Activated T-cell treated with anti-CD3 and anti-CD28 coated beads, Interleukin-2, amount 50 U/mL, for 24 hours (primary cell): ENCODE results near the gene RTN4R.

Experiments used
- DNase-seq: peaks from one replicate; pipeline ENCODE4 v3.0.0-alpha.2; 2020
- H3K27ac Mint-ChIP-seq: 2 replicates; pipeline ENCODE4 v1.8.0; 2020; ENCODE audit warnings: mild to moderate bottlenecking, mixed read lengths
- H3K27me3 Mint-ChIP-seq: 2 replicates; pipeline ENCODE4 v1.8.0; 2020; ENCODE audit warnings: mixed read lengths
- H3K36me3 Mint-ChIP-seq: 2 replicates; pipeline ENCODE4 v1.8.0; 2020; ENCODE audit warnings: low read depth, mixed read lengths
- H3K4me1 Mint-ChIP-seq: 2 replicates; pipeline ENCODE4 v1.8.0; 2020; ENCODE audit warnings: low read depth, mixed read lengths
- H3K4me3 Mint-ChIP-seq: 2 replicates; pipeline ENCODE4 v1.8.0; 2020; ENCODE audit warnings: mild to moderate bottlenecking, moderate library complexity, mixed read lengths
- H3K9me3 Mint-ChIP-seq: 2 replicates; pipeline ENCODE4 v1.8.0; 2020; ENCODE audit warnings: mixed read lengths

Gene RTN4R

GRCh38 chr22:20201837-20202392 is 66.2 kb downstream of the RTN4R start:
- Mint-ChIP-seq H3K27ac (no peak overlapping the region), H3K4me1 (peaks cover 9% of the 10 kb centered on the region), H3K36me3 (peaks cover 2% of the 10 kb centered on the region), H3K4me3 (no peak overlapping the region), H3K9me3 (no peaks in the 10 kb centered on the region), H3K27me3 (no peaks in the 10 kb centered on the region)
- DNase-seq, result no peak

- H3K36me3 Mint-ChIP-seq, result no peaks in the 10 kb centered on the region
- H3K27ac Mint-ChIP-seq, result no peak overlapping the region
- H3K27me3 Mint-ChIP-seq, result no peaks in the 10 kb centered on the region
- DNase-seq, result no peak
- H3K9me3 Mint-ChIP-seq, result no peaks in the 10 kb centered on the region
- no peak overlapping the region for H3K4me3 Mint-ChIP-seq
- H3K4me1 Mint-ChIP-seq, result no peaks in the 10 kb centered on the region
Observed at GRCh38 chr22:20199906-20200305, 68.2 kb downstream of the RTN4R start.

- H3K27ac Mint-ChIP-seq, result no peak overlapping the region
- no peaks in the 10 kb centered on the region for H3K36me3 Mint-ChIP-seq
- no peaks in the 10 kb centered on the region for H3K4me1 Mint-ChIP-seq
- no peak overlapping the region for H3K4me3 Mint-ChIP-seq
- DNase-seq, result no peak
- no peaks in the 10 kb centered on the region for H3K9me3 Mint-ChIP-seq
- H3K27me3 Mint-ChIP-seq, result no peaks in the 10 kb centered on the region
Observed at GRCh38 chr22:20199413-20199842, 68.7 kb downstream of the RTN4R start.

- Mint-ChIP-seq H3K4me3 (no peak overlapping the region), H3K36me3 (no peaks in the 10 kb centered on the region), H3K4me1 (no peaks in the 10 kb centered on the region), H3K27me3 (no peaks in the 10 kb centered on the region), H3K9me3 (no peaks in the 10 kb centered on the region), H3K27ac (no peak overlapping the region)
- no peak for DNase-seq
Observed at GRCh38 chr22:20198557-20199319, 69.4 kb downstream of the RTN4R start.

GRCh38 chr22:20197407-20198030 is 70.6 kb downstream of the RTN4R start:
- no peak for DNase-seq
- Mint-ChIP-seq H3K4me3 (no peak overlapping the region), H3K27me3 (no peaks in the 10 kb centered on the region), H3K4me1 (no peaks in the 10 kb centered on the region), H3K36me3 (no peaks in the 10 kb centered on the region), H3K27ac (no peak overlapping the region), H3K9me3 (no peaks in the 10 kb centered on the region)

GRCh38 chr22:20196094-20196842 is 71.8 kb downstream of the RTN4R start:
- Mint-ChIP-seq H3K9me3 (no peaks in the 10 kb centered on the region), H3K4me3 (no peak overlapping the region), H3K27ac (no peak overlapping the region), H3K27me3 (no peaks in the 10 kb centered on the region), H3K36me3 (no peaks in the 10 kb centered on the region), H3K4me1 (no peaks in the 10 kb centered on the region)
- DNase-seq, result no peak

- no peak for DNase-seq
- H3K27ac Mint-ChIP-seq, result no peak overlapping the region
- H3K9me3 Mint-ChIP-seq, result no peaks in the 10 kb centered on the region
- H3K4me1 Mint-ChIP-seq, result no peaks in the 10 kb centered on the region
- H3K4me3 Mint-ChIP-seq, result no peak overlapping the region
- no peaks in the 10 kb centered on the region for H3K27me3 Mint-ChIP-seq
- no peaks in the 10 kb centered on the region for H3K36me3 Mint-ChIP-seq
Observed at GRCh38 chr22:20194681-20195593, 73.2 kb downstream of the RTN4R start.

- no peak for DNase-seq
- no peak overlapping the region for H3K27ac Mint-ChIP-seq
Observed at GRCh38 chr22:20193761-20194494, 74.2 kb downstream of the RTN4R start.

GRCh38 chr22:20192972-20193760 is 75.0 kb downstream of the RTN4R start:
- no peaks in the 10 kb centered on the region for H3K4me1 Mint-ChIP-seq
- no peak overlapping the region for H3K27ac Mint-ChIP-seq
- H3K9me3 Mint-ChIP-seq, result no peaks in the 10 kb centered on the region
- no peaks in the 10 kb centered on the region for H3K36me3 Mint-ChIP-seq
- no peak for DNase-seq
- H3K27me3 Mint-ChIP-seq, result no peaks in the 10 kb centered on the region
- no peak overlapping the region for H3K4me3 Mint-ChIP-seq

More at GRCh38 chr22:20193761-20194494, 74.2 kb downstream of the RTN4R start:
- Mint-ChIP-seq H3K36me3 (no peaks in the 10 kb centered on the region), H3K27me3 (no peaks in the 10 kb centered on the region), H3K4me3 (no peak overlapping the region), H3K9me3 (no peaks in the 10 kb centered on the region), H3K4me1 (no peaks in the 10 kb centered on the region)

GRCh38 chr22:20192293-20192971 is 75.7 kb downstream of the RTN4R start:
- no peaks in the 10 kb centered on the region for H3K4me1 Mint-ChIP-seq
- H3K4me3 Mint-ChIP-seq, result no peak overlapping the region
- DNase-seq, result no peak
- H3K27ac Mint-ChIP-seq, result no peak overlapping the region
- no peaks in the 10 kb centered on the region for H3K27me3 Mint-ChIP-seq
- no peaks in the 10 kb centered on the region for H3K9me3 Mint-ChIP-seq
- no peaks in the 10 kb centered on the region for H3K36me3 Mint-ChIP-seq

GRCh38 chr22:20191803-20192202 is 76.3 kb downstream of the RTN4R start:
- no peaks in the 10 kb centered on the region for H3K4me1 Mint-ChIP-seq
- H3K9me3 Mint-ChIP-seq, result no peaks in the 10 kb centered on the region
- H3K4me3 Mint-ChIP-seq, result no peak overlapping the region
- DNase-seq, result no peak
- no peaks in the 10 kb centered on the region for H3K27me3 Mint-ChIP-seq
- no peak overlapping the region for H3K27ac Mint-ChIP-seq
- no peaks in the 10 kb centered on the region for H3K36me3 Mint-ChIP-seq
